GM18517 (cell line): ENCODE data around the gene SFXN1.
"Not testable (repeated sequence)": the region's sequence is repeated elsewhere in the genome, so short reads cannot be mapped to it uniquely, and the experiment has no call there.

Source experiments
- ATAC-seq: cut with Tn5 transposase; IDR thresholded peaks from one replicate; pipeline ENCODE4 v1.9.1; 2021; ENCODE audit warnings: mild to moderate bottlenecking, moderate library complexity; ENCODE audit not compliant: unreplicated experiment

The SFXN1 gene, protein sequence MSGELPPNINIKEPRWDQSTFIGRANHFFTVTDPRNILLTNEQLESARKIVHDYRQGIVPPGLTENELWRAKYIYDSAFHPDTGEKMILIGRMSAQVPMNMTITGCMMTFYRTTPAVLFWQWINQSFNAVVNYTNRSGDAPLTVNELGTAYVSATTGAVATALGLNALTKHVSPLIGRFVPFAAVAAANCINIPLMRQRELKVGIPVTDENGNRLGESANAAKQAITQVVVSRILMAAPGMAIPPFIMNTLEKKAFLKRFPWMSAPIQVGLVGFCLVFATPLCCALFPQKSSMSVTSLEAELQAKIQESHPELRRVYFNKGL

DNA sequence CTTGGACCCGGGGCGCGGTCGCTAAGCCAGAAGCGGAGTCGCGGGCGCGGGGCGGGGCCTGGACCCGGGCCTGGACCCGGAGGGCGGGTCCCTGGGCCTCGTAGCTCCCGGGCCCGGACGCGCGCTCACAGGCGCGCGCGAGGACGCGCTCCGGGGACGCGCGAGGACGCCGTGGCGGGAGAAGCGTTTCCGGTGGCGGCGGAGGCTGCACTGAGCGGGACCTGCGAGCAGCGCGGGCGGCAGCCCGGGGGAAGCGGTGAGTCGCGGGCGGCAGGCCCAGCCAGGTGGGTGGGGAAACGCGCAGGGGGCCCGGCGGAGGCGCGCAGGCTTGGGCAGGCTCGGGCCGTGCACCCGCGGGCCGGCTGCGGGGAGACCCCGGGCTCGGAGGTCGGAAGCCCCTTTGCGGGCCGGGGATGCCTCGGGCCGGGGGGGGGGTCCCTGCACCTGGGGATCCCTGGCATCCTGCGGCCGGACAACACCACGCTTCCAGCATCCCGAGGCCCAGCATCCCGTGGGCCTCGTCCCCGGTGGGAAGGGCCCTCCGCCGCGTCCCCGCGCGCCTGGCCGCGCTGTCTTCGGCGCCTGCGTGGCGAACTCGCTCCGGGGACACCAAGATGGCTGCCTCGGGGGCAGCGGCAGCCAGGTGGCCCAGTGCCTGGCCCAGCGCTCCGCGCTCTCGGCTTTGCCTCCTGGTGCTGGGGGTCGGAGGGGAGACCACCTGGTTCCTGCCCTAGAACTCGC, at the start of gene SFXN1:
SFXN1 (plus strand) TSS at position 177 of the 741 bp plus-strand sequence. CDS start 13,544 bp downstream, outside the sequence.
- peak; percentile 81 for ATAC-seq

DNA sequence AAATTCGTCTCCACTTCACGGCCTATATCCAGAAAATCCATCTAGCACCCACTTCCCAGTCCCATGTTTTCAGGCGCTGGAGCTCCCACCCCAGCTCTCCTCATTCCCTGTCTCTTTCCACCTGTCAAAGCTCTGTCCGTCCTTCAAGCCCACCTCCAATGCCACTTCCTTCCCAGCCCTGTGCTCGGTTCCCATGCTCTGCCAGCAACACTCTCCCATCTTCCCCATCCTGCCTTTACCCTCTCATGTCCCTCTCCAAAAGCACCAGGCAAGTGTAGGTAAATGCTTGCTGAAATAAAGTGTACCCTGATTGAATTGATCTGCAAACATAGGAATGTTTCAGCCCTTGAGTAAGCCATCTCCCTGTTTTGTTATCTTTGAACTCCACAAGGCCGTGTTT, 43.6 kb upstream of the SFXN1 start:
- ATAC-seq = no peak

DNA sequence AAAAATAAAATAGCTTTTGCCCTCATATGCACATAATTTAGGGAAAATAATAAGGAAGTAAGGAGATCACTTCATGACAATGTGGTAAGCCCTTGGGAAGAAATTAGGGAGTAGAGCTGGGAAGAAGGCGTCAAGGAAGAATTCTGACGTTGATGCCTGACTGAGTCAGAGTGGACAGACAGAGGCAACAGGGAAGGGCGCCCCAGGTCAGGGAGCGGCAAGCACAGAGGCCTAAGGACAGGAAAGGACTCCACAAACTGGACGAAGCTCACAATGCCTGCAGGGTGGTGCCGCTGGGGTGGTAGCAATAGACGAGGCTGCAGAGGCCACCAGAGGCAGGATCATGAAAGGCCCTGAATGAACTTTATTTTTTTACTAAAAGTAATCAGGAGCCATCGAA, 42.0 kb upstream of the SFXN1 start:
- no peak for ATAC-seq

DNA sequence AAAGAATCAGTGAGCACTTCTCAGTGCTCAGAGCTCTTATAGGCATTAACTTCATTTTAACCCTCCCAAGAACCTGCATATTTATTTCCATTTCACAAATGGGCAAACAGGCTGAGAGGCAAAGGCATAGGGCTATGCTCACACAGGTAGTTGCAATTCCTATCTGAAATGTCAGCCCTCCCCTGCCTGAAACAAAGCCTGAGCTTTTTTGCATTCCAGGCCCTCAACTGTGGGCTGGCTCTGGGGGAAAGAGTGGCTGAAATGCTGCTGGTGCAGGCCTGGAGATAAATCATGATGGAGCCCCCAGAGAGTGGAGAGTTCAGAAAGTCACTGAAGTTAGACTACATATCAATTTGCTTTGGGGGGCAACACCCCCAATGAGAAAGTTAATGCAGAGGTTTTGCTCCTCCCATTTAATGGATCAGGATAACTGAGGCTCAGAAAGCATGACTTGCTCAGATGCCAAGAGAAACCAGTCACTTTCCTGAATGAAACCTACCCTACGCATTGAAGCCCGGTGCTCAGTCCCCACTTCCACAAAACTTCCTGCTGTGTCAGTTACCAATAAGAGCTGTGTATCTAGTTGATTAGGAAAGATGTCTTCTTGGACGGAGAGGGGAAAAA, 40.0 kb upstream of the SFXN1 start:
- ATAC-seq = no peak

DNA sequence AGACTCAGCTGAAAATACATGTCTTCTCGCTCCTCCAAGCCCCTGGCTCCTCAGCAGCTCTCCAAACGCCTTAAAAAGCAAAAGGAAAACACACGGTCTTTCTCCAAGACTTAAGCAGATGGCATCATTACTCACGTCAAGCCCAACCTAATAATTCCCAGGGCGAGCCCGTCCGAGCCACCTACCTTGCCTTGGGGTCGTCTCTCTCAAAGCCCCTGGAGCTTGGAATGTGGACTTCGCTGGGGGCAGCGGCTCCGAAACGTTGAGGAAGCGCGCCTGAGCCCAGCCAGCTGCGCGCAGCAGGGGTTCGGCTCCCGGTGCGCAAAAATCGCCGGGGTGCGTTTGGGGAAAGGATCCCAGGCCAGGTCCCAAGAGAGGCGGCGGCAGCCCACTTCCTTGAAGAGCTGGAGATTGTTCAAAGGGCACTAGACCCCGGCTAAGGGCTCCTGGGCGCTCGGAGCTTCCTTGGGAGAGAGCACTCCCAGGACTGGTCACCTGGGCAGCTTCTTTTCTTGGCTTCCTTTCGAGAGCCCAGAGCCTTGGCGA, 34.8 kb upstream of the SFXN1 start:
- no peak for ATAC-seq

DNA sequence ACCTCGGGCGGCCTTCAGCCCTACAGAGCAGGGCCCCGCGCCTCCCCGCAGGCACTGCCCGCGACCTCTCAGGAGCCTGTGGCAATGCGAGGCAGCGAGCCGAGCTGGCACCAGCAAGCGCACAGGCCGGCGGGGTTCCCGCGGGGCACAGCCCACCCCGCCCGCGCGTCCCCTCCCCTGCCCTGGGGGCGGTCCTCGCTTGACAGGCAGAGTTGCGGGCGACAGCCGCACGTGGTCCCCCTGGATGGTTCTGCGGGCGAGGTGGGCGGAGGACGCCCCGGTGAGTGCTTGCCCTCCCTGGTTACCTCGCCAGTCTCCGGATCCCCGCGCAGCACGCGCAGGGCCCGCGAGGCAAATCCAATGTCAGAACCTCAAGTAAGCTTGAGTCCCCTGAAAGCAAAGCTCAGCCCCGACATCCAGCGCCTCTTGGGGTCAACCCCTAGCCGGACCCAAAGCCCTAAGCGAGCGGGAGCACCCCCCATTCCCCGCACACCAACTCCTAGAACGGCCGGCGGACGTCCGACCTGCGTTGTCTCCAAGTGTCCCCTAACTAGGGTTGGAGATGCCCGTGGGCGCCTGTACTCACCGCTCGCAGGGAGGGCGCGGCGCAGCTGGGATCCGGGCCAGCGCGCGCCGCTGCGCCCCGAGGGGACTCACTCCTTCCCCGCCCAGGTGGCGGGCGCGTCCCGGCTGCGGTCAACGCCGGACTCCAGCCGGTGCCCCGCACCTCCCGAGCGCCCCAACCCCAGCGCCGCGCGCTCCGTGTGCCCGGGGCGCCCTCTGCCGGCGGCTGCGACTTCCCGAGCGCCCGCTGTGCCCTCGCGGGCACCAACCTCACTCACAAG, 34.1 kb upstream of the SFXN1 start, which contains the start of gene DRD1:
DRD1 (minus strand) TSS at position 123 of the 845 bp plus-strand sequence. CDS start 1,083 bp downstream, outside the sequence.
- no peak for ATAC-seq

DNA sequence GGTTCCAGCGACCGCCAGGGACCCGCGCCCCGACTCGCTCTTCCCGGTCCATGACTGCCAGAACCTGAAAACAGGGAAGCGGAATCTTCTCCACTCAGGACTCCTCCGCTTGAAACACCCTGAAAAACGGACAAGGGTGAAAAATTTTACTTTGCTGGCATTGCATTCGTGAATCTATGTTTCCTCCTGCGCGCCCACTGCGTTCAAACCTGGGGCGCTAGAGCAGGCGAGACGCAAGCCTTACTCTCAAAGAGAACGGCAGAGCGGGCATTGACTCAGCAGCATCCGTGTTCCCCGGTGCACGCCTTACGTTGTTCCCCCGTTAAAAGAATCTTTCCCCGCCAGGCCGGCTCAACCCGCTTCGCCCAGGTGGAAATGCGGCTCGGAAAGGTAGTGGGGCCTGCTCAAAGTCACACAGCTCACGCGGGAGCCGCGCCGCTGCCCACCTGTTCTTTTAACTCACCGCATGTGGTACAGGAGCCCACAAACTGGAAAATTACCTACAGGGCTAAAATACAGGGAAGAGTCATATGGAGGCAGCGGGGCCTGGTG, 33.4 kb upstream of the SFXN1 start:
- ATAC-seq = no peak

DNA sequence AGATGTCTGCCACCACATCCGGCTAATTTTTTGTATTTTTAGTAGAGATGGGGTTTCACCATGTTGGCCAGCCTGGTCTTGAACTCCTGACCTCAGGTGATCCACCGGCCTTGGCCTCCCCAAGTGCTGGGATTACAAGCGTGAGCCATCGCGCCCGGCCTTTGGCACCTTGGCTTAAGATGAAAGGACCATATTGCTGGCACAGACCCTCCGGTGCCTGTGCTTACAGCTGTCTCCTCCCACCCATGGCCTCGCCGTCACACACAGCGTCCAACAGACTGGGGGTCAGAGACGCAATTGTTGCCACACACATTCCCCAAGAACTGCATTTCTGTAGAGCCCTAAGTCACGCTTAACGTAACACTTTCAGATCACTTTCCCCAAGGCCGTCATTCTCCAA, 32.0 kb upstream of the SFXN1 start:
- not testable (repeated sequence) for ATAC-seq

DNA sequence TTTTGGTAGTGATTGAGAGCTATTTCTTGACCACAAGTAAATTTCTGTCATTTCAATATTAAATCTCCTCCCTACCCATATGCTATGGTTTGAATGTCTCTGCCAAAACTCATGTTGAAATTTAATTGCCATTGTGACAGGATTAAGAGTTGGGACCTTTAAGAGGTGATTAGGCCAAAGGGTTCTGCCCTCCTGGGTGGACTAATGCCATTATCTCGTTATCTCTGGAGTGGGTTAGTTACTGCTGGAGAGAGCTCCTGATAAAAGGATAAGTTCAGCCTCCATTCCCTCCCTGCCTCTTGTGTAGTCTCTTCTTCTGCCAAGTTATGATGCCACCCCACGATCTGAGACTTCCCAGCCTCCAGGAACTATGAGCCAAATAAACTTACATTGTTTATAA, 30.8 kb upstream of the SFXN1 start:
- no peak for ATAC-seq

DNA sequence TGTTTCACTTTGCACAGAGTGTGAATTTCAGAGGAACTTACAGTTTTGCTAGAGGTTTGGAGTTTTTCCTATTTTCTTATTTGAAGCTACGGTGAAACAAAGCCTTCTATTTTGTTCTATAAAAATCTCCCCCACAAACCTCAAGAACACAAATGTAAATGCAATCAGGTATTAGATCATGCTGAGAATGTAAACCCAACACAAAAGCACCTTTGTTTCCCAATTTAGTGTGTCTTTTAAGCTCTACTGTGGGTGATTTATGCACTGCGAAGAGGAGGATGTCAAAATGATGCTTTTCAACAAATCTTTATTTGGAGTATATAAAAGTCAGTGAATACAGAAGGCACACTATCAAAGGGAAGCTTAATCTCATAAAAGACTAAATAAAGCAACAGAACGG, 30.1 kb upstream of the SFXN1 start:
- ATAC-seq = no peak

DNA sequence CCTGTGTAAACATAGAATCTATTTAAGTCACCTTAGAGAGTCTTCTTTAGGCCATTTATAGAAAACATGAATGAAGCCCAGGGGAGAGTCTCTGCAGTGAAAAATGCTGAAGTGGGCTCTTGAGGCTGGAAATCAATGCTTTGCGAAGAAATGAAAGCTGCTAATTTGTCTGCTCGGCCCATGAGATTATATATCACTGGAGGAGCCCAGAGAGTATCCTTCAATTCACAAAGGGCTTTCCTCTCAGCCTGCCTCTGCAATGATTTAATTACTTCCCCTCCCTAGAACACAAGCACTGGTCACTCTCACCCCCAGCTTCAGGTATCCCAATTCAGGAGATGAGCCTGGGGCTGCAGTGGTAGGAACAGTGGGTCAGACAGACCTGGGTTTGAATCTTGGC, 26.2 kb upstream of the SFXN1 start:
- ATAC-seq = no peak

DNA sequence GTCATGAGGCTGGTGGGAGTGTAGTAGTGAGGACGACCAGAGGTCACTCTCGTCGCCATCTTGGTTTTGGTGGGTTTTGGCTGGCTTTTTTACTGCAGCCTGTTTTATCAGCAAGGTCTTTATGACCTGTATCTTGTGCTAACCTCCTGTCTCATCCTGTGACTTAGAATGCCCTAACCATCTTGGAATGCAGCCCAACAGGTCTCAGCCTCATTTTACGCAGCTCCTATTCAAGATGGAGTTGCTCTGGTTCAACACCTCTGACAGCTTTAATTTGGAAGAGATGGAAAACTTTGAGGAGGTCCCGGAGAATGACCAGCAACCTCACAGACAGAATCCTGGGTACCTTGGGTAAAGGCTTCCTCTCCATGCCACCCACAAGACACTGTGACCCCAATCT, 24.0 kb upstream of the SFXN1 start:
- not testable (repeated sequence) for ATAC-seq

DNA sequence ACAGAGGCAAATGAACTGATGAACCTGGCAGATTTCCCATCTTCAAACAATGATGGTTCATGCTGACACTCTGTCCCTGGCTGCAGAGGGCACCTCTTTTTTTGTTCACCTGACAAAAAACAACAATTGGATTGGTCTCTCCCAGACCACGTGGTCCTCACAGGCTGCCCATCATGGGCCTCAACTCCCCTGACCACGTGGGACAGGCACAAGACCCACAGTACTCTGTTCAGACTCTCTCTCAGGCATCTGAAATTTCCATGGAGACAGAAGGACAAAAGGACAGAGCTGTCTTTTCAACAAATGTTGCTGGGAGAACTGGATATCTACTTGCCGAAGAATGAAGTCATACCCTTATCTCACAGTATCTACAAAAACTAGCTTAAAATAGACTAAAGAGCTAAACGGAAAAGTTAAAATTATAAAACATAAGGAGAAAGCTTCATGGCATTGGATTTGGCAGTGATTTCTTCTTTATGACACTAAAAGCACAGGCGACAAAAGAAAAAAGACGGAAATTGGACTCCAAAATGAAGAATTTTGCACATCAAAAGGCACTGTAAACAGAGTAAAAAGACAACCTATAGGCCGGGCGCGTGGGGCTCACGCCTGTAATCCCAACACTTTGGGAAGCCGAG, 22.1 kb upstream of the SFXN1 start:
- no peak for ATAC-seq

DNA sequence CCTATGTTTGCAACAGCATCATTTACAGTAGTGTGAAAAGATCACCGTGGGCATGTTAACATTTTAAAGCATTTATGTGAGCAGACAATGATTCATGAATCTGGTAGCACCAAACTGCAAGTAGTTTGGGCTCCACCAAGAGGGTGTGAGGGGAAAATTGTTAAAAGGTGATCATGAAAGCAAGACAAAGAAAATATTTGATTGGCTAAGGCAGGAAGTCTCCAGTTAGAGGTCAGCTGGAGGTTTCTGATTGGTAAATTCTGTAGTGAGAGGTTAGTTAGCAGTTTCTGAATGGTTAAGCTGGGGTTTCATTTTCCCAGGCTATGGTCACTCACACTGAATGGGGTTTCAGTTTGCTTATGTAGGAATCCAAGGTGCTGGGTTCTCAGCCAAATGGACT, 20.9 kb upstream of the SFXN1 start:
- ATAC-seq = peak; percentile 90

DNA sequence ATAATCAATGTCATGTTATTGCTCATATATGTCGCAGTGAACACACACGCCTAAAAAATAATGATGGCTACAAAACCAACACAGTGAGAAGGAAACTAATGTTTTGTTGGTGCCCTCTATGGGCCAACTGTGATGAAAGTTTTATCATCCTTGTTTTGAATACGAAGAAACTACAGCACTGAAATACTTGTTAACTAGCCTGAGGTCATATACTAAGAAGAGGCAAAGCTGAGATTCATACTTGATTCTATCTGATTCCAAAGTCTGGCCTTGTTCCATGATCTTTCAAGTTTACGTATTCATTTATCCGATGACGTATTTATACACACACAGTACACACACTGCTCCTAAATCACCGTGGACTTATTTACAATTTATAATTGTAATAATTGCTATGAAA, 18.2 kb upstream of the SFXN1 start:
- no peak for ATAC-seq

DNA sequence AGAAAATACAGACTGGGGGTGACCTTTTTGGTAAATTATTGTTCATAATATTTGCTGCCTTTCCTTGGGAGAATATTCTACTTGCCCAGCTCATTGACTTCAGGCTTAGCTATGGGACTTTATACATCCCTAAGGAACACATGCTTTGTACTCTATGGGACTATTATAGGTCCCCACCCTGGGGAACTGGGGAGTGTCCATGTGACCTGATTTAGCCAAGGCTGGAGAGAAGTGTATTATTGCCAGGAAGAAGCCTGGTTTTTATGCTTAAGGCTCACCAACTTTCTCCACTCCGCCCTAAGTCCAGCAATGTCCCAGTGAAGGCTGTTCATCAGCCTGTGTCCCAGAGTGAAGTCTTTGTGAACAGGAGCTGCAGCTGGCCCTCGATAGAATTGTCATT, 17.8 kb upstream of the SFXN1 start:
- ATAC-seq = no peak

DNA sequence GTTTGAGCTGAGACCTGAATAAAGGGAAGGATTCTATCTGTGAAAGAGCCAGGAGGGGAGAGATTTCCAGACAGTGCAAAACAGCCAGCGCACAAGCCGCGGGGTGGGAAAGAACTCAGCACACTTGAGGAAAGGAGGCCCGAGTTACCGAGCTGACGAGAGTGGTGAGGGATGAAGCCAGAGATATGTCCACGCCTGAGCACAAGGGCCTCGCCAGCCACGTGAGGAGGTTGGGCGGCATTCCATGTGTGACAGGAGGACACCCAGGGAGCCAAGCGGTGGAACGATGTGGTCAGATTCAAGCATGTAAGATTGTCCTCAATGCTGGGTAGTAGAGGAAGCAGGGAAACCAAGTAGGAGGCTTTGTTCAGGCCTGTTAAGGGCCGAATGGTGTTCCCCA, 17.0 kb upstream of the SFXN1 start:
- no peak for ATAC-seq

DNA sequence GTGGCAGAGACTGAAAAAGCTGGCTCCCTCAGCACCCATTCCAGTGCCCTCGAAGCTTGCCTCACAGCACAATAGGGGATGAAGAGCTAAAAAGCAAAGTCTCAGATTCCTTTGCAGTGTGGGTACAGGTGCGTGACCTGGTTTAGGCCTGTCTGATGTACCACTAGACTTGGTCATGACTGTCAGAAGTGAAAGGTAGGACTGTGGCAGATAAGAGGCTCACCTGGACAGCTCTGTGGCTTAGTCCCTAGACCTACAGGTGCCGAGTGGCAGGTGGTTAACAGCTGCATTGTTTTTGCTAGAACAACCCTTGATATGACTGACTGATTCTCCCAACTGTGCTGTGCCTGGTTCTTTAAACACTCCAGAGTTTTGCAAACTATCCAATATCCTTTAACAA, 14.7 kb upstream of the SFXN1 start:
- ATAC-seq = no peak

DNA sequence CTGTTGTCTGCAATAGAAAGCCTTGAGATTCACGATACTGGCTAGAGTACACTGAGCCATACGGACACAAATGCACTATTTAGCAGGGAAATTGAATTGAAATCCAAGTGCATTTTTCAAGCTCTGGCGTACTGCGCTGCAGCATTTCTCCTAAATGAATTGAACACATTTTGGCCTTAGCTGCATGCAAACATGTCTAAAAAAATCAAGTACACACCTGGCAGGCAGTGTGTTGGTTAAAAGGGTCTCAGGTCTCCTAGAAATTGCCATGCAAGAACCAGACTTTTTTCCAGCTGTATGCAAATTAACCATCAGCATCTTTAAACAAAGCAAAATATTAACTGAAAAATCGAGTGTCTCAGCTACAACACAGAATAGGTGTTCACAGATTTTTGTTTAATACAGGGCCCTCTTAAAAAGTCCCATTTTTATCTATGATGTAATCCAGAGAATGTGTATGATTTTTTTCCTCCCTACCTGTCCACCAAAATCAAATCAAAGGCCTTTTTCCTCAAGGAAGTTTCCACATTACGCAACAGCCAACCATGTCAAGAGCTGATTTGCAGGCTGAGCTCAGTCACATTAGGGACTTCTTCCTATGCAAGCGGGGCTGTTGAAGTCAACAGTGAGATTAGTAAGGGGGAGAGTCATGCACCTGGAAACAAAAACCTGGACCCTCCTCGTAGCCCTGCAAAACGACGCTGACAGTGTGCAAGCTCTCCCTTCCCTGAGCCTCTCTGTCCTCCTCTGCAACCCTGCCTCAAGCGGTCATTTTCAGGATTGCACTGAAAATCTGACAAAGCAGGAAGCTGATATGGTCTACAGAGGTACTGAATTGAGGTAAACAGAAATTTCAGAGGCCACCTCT, 14.1 kb upstream of the SFXN1 start:
- peak; percentile 94 for ATAC-seq
